PC-3 (cell line): ENCODE results near the gene AGRP. TPM values are rescaled to one million over a fixed set of nuclear protein-coding genes. Genes with fewer than 3 reads are reported as not detected.

Source experiments
- ATAC-seq: fragments of 200-7000 bp; cut with Tn5 transposase; 2 replicates; pipeline ENCODE4 v1.9.1; 2020; ENCODE audit warnings: mild to moderate bottlenecking, moderate library complexity
- BruUV-seq: library from RNA; stranded (reverse); fragments of 400-500 nt; replicated peaks from 2 replicates; lab custom pipeline; 2021; lab: Mats Ljungman, UMichigan
- CTCF ChIA-PET: fragments of 300-600 bp; sonication (Branson Sonifier 250); formaldehyde crosslinking; loops from one replicate; lab custom pipeline; 2022; ENCODE audit warnings: antibody characterized with exemption; lab: Charles Lee
- POLR2A ChIA-PET: fragments of 300-600 bp; sonication (Branson Sonifier 250); formaldehyde crosslinking; loops from one replicate; lab custom pipeline; 2022; ENCODE audit warnings: antibody characterized with exemption; ENCODE audit not compliant: unreplicated experiment; lab: Charles Lee
- DNase-seq: peaks from one replicate; pipeline ENCODE4 v3.0.0-alpha.2; 2015
- H2AFZ ChIP-seq: fragments of 300-600 bp; sonication (generic); 2 replicates; pipeline ENCODE4 v1.6.0; 2016; ENCODE audit warnings: antibody characterized with exemption, low read length
- H3F3A ChIP-seq: fragments of 300-600 bp; sonication (generic); one replicate; pipeline ENCODE4 v1.6.0; 2017; ENCODE audit warnings: antibody characterized with exemption, low read length, control low read depth, mild to moderate bottlenecking; ENCODE audit not compliant: unreplicated experiment
- H3K27ac ChIP-seq: fragments of 300-600 bp; sonication (generic); 2 replicates; pipeline ENCODE4 v1.5.1; 2016; ENCODE audit warnings: mild to moderate bottlenecking, low read length
- H3K27me3 ChIP-seq: fragments of 300-600 bp; sonication (generic); 2 replicates; pipeline ENCODE4 v1.6.1; 2016; ENCODE audit warnings: low read length, mixed read lengths
- H3K36me3 ChIP-seq: fragments of 300-600 bp; sonication (generic); 2 replicates; pipeline ENCODE4 v1.6.1; 2016; ENCODE audit warnings: low read depth, mixed run types, low read length, mixed read lengths
- H3K4me1 ChIP-seq: fragments of 300-600 bp; sonication (generic); 2 replicates; pipeline ENCODE4 v1.5.1; 2016; ENCODE audit warnings: low read length; ENCODE audit not compliant: insufficient read depth
- H3K4me2 ChIP-seq: fragments of 300-600 bp; sonication (generic); 2 replicates; pipeline ENCODE4 v1.6.0; 2016; ENCODE audit warnings: low read length
- H3K4me3 ChIP-seq: fragments of 300-600 bp; sonication (generic); 2 replicates; pipeline ENCODE4 v1.5.1; 2016; ENCODE audit warnings: mild to moderate bottlenecking, low read length, mixed read lengths
- H3K79me2 ChIP-seq: fragments of 300-600 bp; sonication (generic); 2 replicates; pipeline ENCODE4 v1.6.1; 2017; ENCODE audit warnings: low read length, mixed read lengths
- H3K9ac ChIP-seq: fragments of 300-600 bp; sonication (generic); 2 replicates; pipeline ENCODE4 v1.6.0; 2016; ENCODE audit warnings: mild to moderate bottlenecking, low read length
- H3K9me2 ChIP-seq: fragments of 300-600 bp; sonication (generic); replicated peaks from 2 replicates; pipeline ENCODE4 v1.6.1; 2016; ENCODE audit warnings: mixed run types, low read length, mixed read lengths
- H3K9me3 ChIP-seq: fragments of 300-600 bp; sonication (generic); 2 replicates; pipeline ENCODE4 v1.6.1; 2016; ENCODE audit warnings: low read length, mixed read lengths
- H4K20me1 ChIP-seq: fragments of 300-600 bp; sonication (generic); 2 replicates; pipeline ENCODE4 v1.6.1; 2016; ENCODE audit warnings: low read length, mixed read lengths
- CTCF ChIP-seq: fragments of 300-600 bp; sonication (generic); conservative IDR thresholded peaks from 2 replicates; pipeline ENCODE4 v1.5.1; 2017; ENCODE audit warnings: antibody characterized with exemption, low read depth, mild to moderate bottlenecking, low read length
- EZH2 ChIP-seq: fragments of 300-600 bp; sonication (generic); IDR thresholded peaks from one replicate; pipeline ENCODE4 v1.6.1; 2017; ENCODE audit warnings: antibody characterized with exemption, mild to moderate bottlenecking, low read length; ENCODE audit not compliant: unreplicated experiment
- EZH2phosphoT487 ChIP-seq: fragments of 300-600 bp; sonication (generic); IDR thresholded peaks from 2 replicates; pipeline ENCODE4 v1.6.1; 2018; ENCODE audit warnings: mild to moderate bottlenecking, antibody characterized with exemption, low read length, borderline replicate concordance
- intact Hi-C: fragments of 100-400 bp; cut with micrococcal nuclease; formaldehyde crosslinking; loops from 2 replicates; pipeline ENCODE4 v1.9.0; 2023
- total RNA-seq: library from RNA; depleted of rRNA; stranded (reverse); fragments of >200 nt; gene quantifications from 2 replicates; pipeline ENCODE4 v1.2.3, GENCODE V29; 2014

Gene AGRP
- total RNA-seq, 1 experiment from 2014 or later = not detected

GRCh38 chr16:67446968-67447507, 36.3 kb downstream of the AGRP start:
- intact Hi-C loops = no loop called here
- no peak overlapping the region for H3K27ac ChIP-seq
- H3K9ac ChIP-seq = no peak overlapping the region
- H3K4me3 ChIP-seq = no peak overlapping the region
- no peaks in the 10 kb centered on the region for H4K20me1 ChIP-seq
- no peak for TF ChIP-seq EZH2phosphoT487
- H3K9me3 ChIP-seq = no peaks in the 10 kb centered on the region
- ChIA-PET CTCF (interaction anchor here (1.5 kb wide), 1 partner anchor 19 kb away, joined by 3 read pairs; no protein-coding TSS in a partner anchor), POLR2A (no interaction called here)
- no peaks in the 10 kb centered on the region for H3K9me2 ChIP-seq
- no peak for ATAC-seq
- BruUV-seq = no TSS peak
- no peaks in the 10 kb centered on the region for H3K4me1 ChIP-seq
- no peaks in the 10 kb centered on the region for H3K36me3 ChIP-seq
- H3K27me3 ChIP-seq = no peaks in the 10 kb centered on the region
- H2AFZ ChIP-seq = no peak overlapping the region
- DNase-seq = no peak
- H3K4me2 ChIP-seq = no peak overlapping the region
- no peaks in the 10 kb centered on the region for H3F3A ChIP-seq
- no peaks in the 10 kb centered on the region for H3K79me2 ChIP-seq

GRCh38 chr16:67445913-67446907, 37.1 kb downstream of the AGRP start:
- H4K20me1 ChIP-seq = no peaks in the 10 kb centered on the region
- no peak overlapping the region for H3K27ac ChIP-seq
- H3K79me2 ChIP-seq = no peaks in the 10 kb centered on the region
- no peaks in the 10 kb centered on the region for H3K9me2 ChIP-seq
- no peaks in the 10 kb centered on the region for H3F3A ChIP-seq
- no peak overlapping the region for H2AFZ ChIP-seq
- DNase-seq (no peak), ATAC-seq (no peak)
- no peaks in the 10 kb centered on the region for H3K9me3 ChIP-seq
- BruUV-seq = no TSS peak
- no peaks in the 10 kb centered on the region for H3K4me1 ChIP-seq
- no peak overlapping the region for H3K4me3 ChIP-seq
- intact Hi-C loops = no loop called here
- ChIA-PET POLR2A (interaction anchor here (0.6 kb wide), 1 partner anchor 399 kb away, joined by 5 read pairs; no protein-coding TSS in a partner anchor), CTCF (interaction anchor here (1.0 kb wide), 1 partner anchor 18 kb away, joined by 3 read pairs; no protein-coding TSS in a partner anchor)
- no peaks in the 10 kb centered on the region for H3K36me3 ChIP-seq
- TF ChIP-seq EZH2 (no peak), EZH2phosphoT487 (no peak)
- H3K27me3 ChIP-seq = no peaks in the 10 kb centered on the region
- H3K4me2 ChIP-seq = no peak overlapping the region
- no peak overlapping the region for H3K9ac ChIP-seq

GRCh38 chr16:67445441-67445912, 37.9 kb downstream of the AGRP start:
- no peaks in the 10 kb centered on the region for H3F3A ChIP-seq
- H3K36me3 ChIP-seq = no peaks in the 10 kb centered on the region
- ChIA-PET POLR2A (no interaction called here), CTCF (interaction anchor here (1.0 kb wide), 1 partner anchor 17 kb away, joined by 3 read pairs; no protein-coding TSS in a partner anchor)
- TF ChIP-seq EZH2phosphoT487 (no peak), CTCF (no peak), EZH2 (no peak)
- no peak overlapping the region for H3K27ac ChIP-seq
- H3K27me3 ChIP-seq = no peaks in the 10 kb centered on the region
- intact Hi-C loops = no loop called here
- no peak for DNase-seq
- no peak overlapping the region for H2AFZ ChIP-seq
- no peak overlapping the region for H3K9ac ChIP-seq
- no peak overlapping the region for H3K4me3 ChIP-seq
- H3K9me2 ChIP-seq = no peaks in the 10 kb centered on the region
- H4K20me1 ChIP-seq = no peaks in the 10 kb centered on the region
- ATAC-seq = no peak
- no peak overlapping the region for H3K4me2 ChIP-seq
- H3K4me1 ChIP-seq = no peaks in the 10 kb centered on the region
- BruUV-seq = no TSS peak
- H3K79me2 ChIP-seq = no peaks in the 10 kb centered on the region
- no peaks in the 10 kb centered on the region for H3K9me3 ChIP-seq
